Activated CD4-positive, alpha-beta T cell treated with anti-CD3 and anti-CD28 coated beads for 24 hours (primary cell): ENCODE results near the gene ISG15.
"Not testable (repeated sequence)": the region's sequence is repeated elsewhere in the genome, so short reads cannot be mapped to it uniquely, and the experiment has no call there.

ENCODE experiments used
- DNase-seq, 2 donors: peaks; one replicate each; pipeline ENCODE4 v3.0.0-alpha.2; 2020; ENCODE audit warnings: low read depth in 2 of 2

The ISG15 gene

GRCh38 chr1:994546-994945 lies 18.8 kb upstream of the ISG15 start:
- not testable (repeated sequence) for DNase-seq

GRCh38 chr1:995665-996633 lies 17.3 kb upstream of the ISG15 start:
- no peak for DNase-seq

- no peak for DNase-seq
Measured at GRCh38 chr1:996851-997712, 16.2 kb upstream of the ISG15 start.

GRCh38 chr1:997713-997992 lies 15.6 kb upstream of the ISG15 start:
- no peak for DNase-seq

- no peak for DNase-seq
Measured at GRCh38 chr1:997993-998744, 15.1 kb upstream of the ISG15 start.

GRCh38 chr1:998745-998994 lies 14.6 kb upstream of the ISG15 start:
- DNase-seq, result no peak

GRCh38 chr1:998995-999724 lies 14.1 kb upstream of the ISG15 start:
- DNase-seq, result no peak

GRCh38 chr1:999725-1000356 lies 13.5 kb upstream of the ISG15 start, which contains the start of gene HES4:
TSS of gene HES4 (minus strand) at chr1:1000097. CDS start at chr1:999973, 124 bp downstream.
- peak; percentile 43 to 54 for DNase-seq

- DNase-seq, result peak in 1 of 2 donors; percentile 51
Measured at GRCh38 chr1:1000357-1001056, 12.8 kb upstream of the ISG15 start.

GRCh38 chr1:1001057-1001783 lies 12.1 kb upstream of the ISG15 start:
- DNase-seq, result no peak

GRCh38 chr1:1003618-1004419 lies 9.5 kb upstream of the ISG15 start:
- DNase-seq, result no peak

- DNase-seq, result no peak
Measured at GRCh38 chr1:1004420-1004779, 8.9 kb upstream of the ISG15 start.

- DNase-seq, result no peak
Measured at GRCh38 chr1:1004780-1005697, 8.3 kb upstream of the ISG15 start.

GRCh38 chr1:1005774-1006304 lies 7.5 kb upstream of the ISG15 start:
- no peak for DNase-seq

GRCh38 chr1:1006305-1007159 lies 6.8 kb upstream of the ISG15 start:
- DNase-seq, result no peak

GRCh38 chr1:1010131-1010530 lies 3.2 kb upstream of the ISG15 start:
- not testable (repeated sequence) for DNase-seq
